ENCODE data around the gene ZNF14. TPM values are rescaled to one million over a fixed set of nuclear protein-coding genes. Genes with fewer than 3 reads are reported as not detected.
A peak's percentile ranks its signal among the peaks of the same experiment; 100 is the strongest.
"Not testable (repeated sequence)": the region's sequence is repeated elsewhere in the genome, so short reads cannot be mapped to it uniquely, and the experiment has no call there.

Gene ZNF14
- total RNA-seq, 1 experiment from 2014 or later = 12.1 TPM

GRCh38 chr19:19689023-19689422 is 43.9 kb downstream of the ZNF14 start:
- not testable (repeated sequence) for H3K27ac ChIP-seq (ENCODE audit: low read length)

DNA sequence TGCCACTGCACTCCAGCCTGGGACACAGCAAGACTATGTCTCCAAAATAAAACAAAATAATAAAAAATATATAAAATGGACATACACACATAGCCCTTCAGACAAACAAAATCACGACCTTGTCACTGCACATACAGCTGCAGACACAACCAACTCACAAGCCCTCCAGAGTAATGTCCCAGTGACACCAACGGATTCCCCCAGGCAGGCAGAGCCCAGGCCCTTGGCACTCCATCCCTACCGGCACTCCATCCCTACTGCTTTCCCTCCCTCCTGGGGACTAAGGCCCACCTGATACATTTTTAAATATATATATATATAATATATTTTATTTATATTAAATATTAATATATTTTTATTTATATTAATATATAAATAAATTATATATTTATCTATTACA is 45.8 kb downstream of the ZNF14 start:
- H3K9me3 ChIP-seq (ENCODE audit: low read length) = peaks cover 4% of the 10 kb centered on the region; the same call in 1 of the 2 replicates
- H3K4me1 ChIP-seq (ENCODE audit: low read length) = no peaks in the 10 kb centered on the region
- no peaks in the 10 kb centered on the region for H3K27me3 ChIP-seq (ENCODE audit: low read length)
- no peaks in the 10 kb centered on the region for H3K9me2 ChIP-seq (replicated peaks; ENCODE audit: insufficient read depth, low read length)
- peak; percentile 64 for DNase-seq
- H3K79me2 ChIP-seq (ENCODE audit: low read length) = no peaks in the 10 kb centered on the region
- H4K20me1 ChIP-seq (ENCODE audit: insufficient read depth, low read depth, low read length) = no peaks in the 10 kb centered on the region
- H3K27ac ChIP-seq (ENCODE audit: low read length) = no peak overlapping the region
- H3K4me2 ChIP-seq (ENCODE audit: low read depth, low read length, poor library complexity, severe bottlenecking) = no peak overlapping the region
- H2AFZ ChIP-seq (ENCODE audit: low read length) = no peak overlapping the region
- no peak overlapping the region for H3K9ac ChIP-seq (ENCODE audit: low read length)
- no peak overlapping the region for H3K4me3 ChIP-seq (ENCODE audit: low read length)
- peaks cover 2% of the 10 kb centered on the region; the same call in 1 of the 2 replicates for H3K36me3 ChIP-seq (ENCODE audit: insufficient read depth, low read length)

More at GRCh38 chr19:19689023-19689422, 43.9 kb downstream of the ZNF14 start:
- H3K79me2 ChIP-seq (ENCODE audit: low read length); H3K9me2 ChIP-seq (replicated peaks; ENCODE audit: insufficient read depth, low read length); H3K9me3 ChIP-seq (ENCODE audit: low read length); H3K4me2 ChIP-seq (ENCODE audit: low read depth, low read length, poor library complexity, severe bottlenecking); H3K9ac ChIP-seq (ENCODE audit: low read length); H4K20me1 ChIP-seq (ENCODE audit: insufficient read depth, low read depth, low read length); H3K27me3 ChIP-seq (ENCODE audit: low read length); H3K4me1 ChIP-seq (ENCODE audit: low read length); DNase-seq; H3K4me3 ChIP-seq (ENCODE audit: low read length); H3K36me3 ChIP-seq (ENCODE audit: insufficient read depth, low read length); H2AFZ ChIP-seq (ENCODE audit: low read length): not testable (repeated sequence)

- no peak for DNase-seq
- Histone ChIP-seq H3K27me3 (ENCODE audit: low read length) (no peaks in the 10 kb centered on the region), H3K4me3 (ENCODE audit: low read length) (no peak overlapping the region), H3K4me2 (ENCODE audit: low read depth, low read length, poor library complexity, severe bottlenecking) (no peak overlapping the region), H3K27ac (ENCODE audit: low read length) (no peak overlapping the region), H4K20me1 (ENCODE audit: insufficient read depth, low read depth, low read length) (no peaks in the 10 kb centered on the region), H2AFZ (ENCODE audit: low read length) (no peak overlapping the region), H3K36me3 (ENCODE audit: insufficient read depth, low read length) (peaks cover 3% of the 10 kb centered on the region; the same call in 1 of the 2 replicates), H3K9ac (ENCODE audit: low read length) (no peak overlapping the region), H3K4me1 (ENCODE audit: low read length) (no peaks in the 10 kb centered on the region), H3K9me3 (ENCODE audit: low read length) (peaks cover 4% of the 10 kb centered on the region), H3K9me2 (replicated peaks; ENCODE audit: insufficient read depth, low read length) (no peaks in the 10 kb centered on the region), H3K79me2 (ENCODE audit: low read length) (no peaks in the 10 kb centered on the region)
Measured at GRCh38 chr19:19686580-19686979, 46.3 kb downstream of the ZNF14 start.

- H3K4me2 ChIP-seq (ENCODE audit: low read depth, low read length, poor library complexity, severe bottlenecking); H3K9ac ChIP-seq (ENCODE audit: low read length); H3K79me2 ChIP-seq (ENCODE audit: low read length); H3K27ac ChIP-seq (ENCODE audit: low read length); H4K20me1 ChIP-seq (ENCODE audit: insufficient read depth, low read depth, low read length); DNase-seq; H3K4me1 ChIP-seq (ENCODE audit: low read length); H3K9me3 ChIP-seq (ENCODE audit: low read length); H2AFZ ChIP-seq (ENCODE audit: low read length); H3K36me3 ChIP-seq (ENCODE audit: insufficient read depth, low read length); H3K27me3 ChIP-seq (ENCODE audit: low read length); H3K9me2 ChIP-seq (replicated peaks; ENCODE audit: insufficient read depth, low read length); H3K4me3 ChIP-seq (ENCODE audit: low read length): not testable (repeated sequence)
Measured at GRCh38 chr19:19686119-19686518, 46.8 kb downstream of the ZNF14 start.

GRCh38 chr19:19679176-19680073 is 53.5 kb downstream of the ZNF14 start:
- Histone ChIP-seq H3K9me3 (ENCODE audit: low read length) (peaks cover 40% of the 10 kb centered on the region), H3K27me3 (ENCODE audit: low read length) (no peaks in the 10 kb centered on the region), H3K9ac (ENCODE audit: low read length) (no peak overlapping the region), H3K9me2 (replicated peaks; ENCODE audit: insufficient read depth, low read length) (no peaks in the 10 kb centered on the region), H3K36me3 (ENCODE audit: insufficient read depth, low read length) (peaks cover 66% of the 10 kb centered on the region), H3K27ac (ENCODE audit: low read length) (no peak overlapping the region), H3K4me2 (ENCODE audit: low read depth, low read length, poor library complexity, severe bottlenecking) (no peak overlapping the region), H3K4me3 (ENCODE audit: low read length) (no peak overlapping the region), H3K79me2 (ENCODE audit: low read length) (peaks cover 19% of the 10 kb centered on the region), H4K20me1 (ENCODE audit: insufficient read depth, low read depth, low read length) (no peaks in the 10 kb centered on the region), H3K4me1 (ENCODE audit: low read length) (no peaks in the 10 kb centered on the region), H2AFZ (ENCODE audit: low read length) (no peak overlapping the region)
- DNase-seq = no peak

DNA sequence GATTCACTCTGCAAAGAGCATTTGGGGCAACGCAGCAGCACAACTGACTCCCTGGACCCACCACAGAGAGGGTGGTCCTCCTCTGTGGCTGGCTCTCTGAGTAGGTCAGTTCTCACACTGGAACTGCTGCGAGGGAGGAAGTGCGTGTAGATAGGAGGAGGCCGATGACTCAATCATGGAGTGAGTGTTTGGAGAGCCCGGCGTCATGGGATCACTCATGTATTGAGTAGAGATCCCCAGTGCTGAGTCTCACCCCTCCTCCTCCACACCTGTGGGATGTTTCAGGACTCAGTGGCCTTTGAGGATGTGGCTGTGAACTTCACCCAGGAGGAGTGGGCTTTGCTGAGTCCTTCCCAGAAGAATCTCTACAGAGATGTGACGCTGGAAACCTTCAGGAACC is 55.3 kb downstream of the ZNF14 start:
- Histone ChIP-seq H3K27ac (ENCODE audit: low read length) (no peak overlapping the region), H3K4me1 (ENCODE audit: low read length) (no peaks in the 10 kb centered on the region), H3K9me2 (replicated peaks; ENCODE audit: insufficient read depth, low read length) (no peaks in the 10 kb centered on the region), H3K4me3 (ENCODE audit: low read length) (no peak overlapping the region), H3K9ac (ENCODE audit: low read length) (no peak overlapping the region), H3K36me3 (ENCODE audit: insufficient read depth, low read length) (peaks cover 79% of the 10 kb centered on the region), H3K9me3 (ENCODE audit: low read length) (peaks cover 36% of the 10 kb centered on the region), H2AFZ (ENCODE audit: low read length) (no peak overlapping the region), H3K4me2 (ENCODE audit: low read depth, low read length, poor library complexity, severe bottlenecking) (no peak overlapping the region), H4K20me1 (ENCODE audit: insufficient read depth, low read depth, low read length) (no peaks in the 10 kb centered on the region), H3K27me3 (ENCODE audit: low read length) (no peaks in the 10 kb centered on the region), H3K79me2 (ENCODE audit: low read length) (peaks cover 30% of the 10 kb centered on the region)
- DNase-seq = no peak

GRCh38 chr19:19674315-19674714 is 58.6 kb downstream of the ZNF14 start:
- Histone ChIP-seq H3K4me1 (ENCODE audit: low read length) (peaks cover 7% of the 10 kb centered on the region), H3K36me3 (ENCODE audit: insufficient read depth, low read length) (peaks cover 66% of the 10 kb centered on the region), H3K4me2 (ENCODE audit: low read depth, low read length, poor library complexity, severe bottlenecking) (no peak overlapping the region), H3K79me2 (ENCODE audit: low read length) (peaks cover 60% of the 10 kb centered on the region), H3K27ac (ENCODE audit: low read length) (no peak overlapping the region), H3K9me3 (ENCODE audit: low read length) (peaks cover 26% of the 10 kb centered on the region), H4K20me1 (ENCODE audit: insufficient read depth, low read depth, low read length) (no peaks in the 10 kb centered on the region), H2AFZ (ENCODE audit: low read length) (no peak overlapping the region), H3K9ac (ENCODE audit: low read length) (no peak overlapping the region), H3K9me2 (replicated peaks; ENCODE audit: insufficient read depth, low read length) (no peaks in the 10 kb centered on the region), H3K4me3 (ENCODE audit: low read length) (no peak overlapping the region), H3K27me3 (ENCODE audit: low read length) (no peaks in the 10 kb centered on the region)
- DNase-seq = no peak

- peaks cover 66% of the 10 kb centered on the region for H3K79me2 ChIP-seq (ENCODE audit: low read length)
- DNase-seq = no peak
- no peak overlapping the region for H3K4me3 ChIP-seq (ENCODE audit: low read length)
Measured at GRCh38 chr19:19672816-19673215, 60.1 kb downstream of the ZNF14 start.

More at GRCh38 chr19:19672816-19673215, 60.1 kb downstream of the ZNF14 start:
- Histone ChIP-seq H3K4me2 (ENCODE audit: low read depth, low read length, poor library complexity, severe bottlenecking) (no peak overlapping the region), H3K4me1 (ENCODE audit: low read length) (peaks cover 13% of the 10 kb centered on the region), H3K27ac (ENCODE audit: low read length) (no peak overlapping the region), H3K36me3 (ENCODE audit: insufficient read depth, low read length) (peaks cover 52% of the 10 kb centered on the region), H3K27me3 (ENCODE audit: low read length) (no peaks in the 10 kb centered on the region), H2AFZ (ENCODE audit: low read length) (no peak overlapping the region), H3K9me3 (ENCODE audit: low read length) (peaks cover 19% of the 10 kb centered on the region), H3K9me2 (replicated peaks; ENCODE audit: insufficient read depth, low read length) (no peaks in the 10 kb centered on the region), H4K20me1 (ENCODE audit: insufficient read depth, low read depth, low read length) (no peaks in the 10 kb centered on the region), H3K9ac (ENCODE audit: low read length) (no peak overlapping the region)
